GM19240 (cell line): Measurements from ENCODE around the gene WNK1.
"Not testable (repeated sequence)": the region's sequence is repeated elsewhere in the genome, so short reads cannot be mapped to it uniquely, and the experiment has no call there.

Experiments used
- DNase-seq: peaks from one replicate; pipeline ENCODE4 v3.0.0; 2011; ENCODE audit warnings: low spot score; ENCODE audit not compliant: insufficient read length

The WNK1 gene

DNA sequence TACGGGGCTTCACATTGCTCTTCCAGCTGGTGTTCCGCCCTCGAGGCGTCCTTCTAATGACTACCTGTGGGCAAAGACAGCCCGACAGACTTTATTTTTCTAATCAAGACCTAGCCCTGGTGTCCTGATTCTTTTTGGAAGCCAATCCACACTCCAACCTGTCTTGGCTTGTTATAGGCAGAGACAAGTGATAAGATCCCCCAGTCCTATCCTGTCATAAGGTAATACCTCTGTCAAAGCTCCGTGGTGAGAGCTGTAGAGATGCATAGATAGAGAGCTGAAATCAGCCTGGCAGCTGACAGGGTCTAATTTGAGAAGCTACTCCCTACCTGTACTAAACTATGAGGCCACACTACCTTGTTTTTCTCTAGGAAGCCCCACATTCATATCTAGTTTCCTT lies 11.5 kb upstream of the WNK1 start:
- no peak for DNase-seq

GRCh38 chr12:749751-750270 lies 2.6 kb upstream of the WNK1 start:
- no peak for DNase-seq

- no peak for DNase-seq
Observed at GRCh38 chr12:750366-751191, 1.8 kb upstream of the WNK1 start.

DNA sequence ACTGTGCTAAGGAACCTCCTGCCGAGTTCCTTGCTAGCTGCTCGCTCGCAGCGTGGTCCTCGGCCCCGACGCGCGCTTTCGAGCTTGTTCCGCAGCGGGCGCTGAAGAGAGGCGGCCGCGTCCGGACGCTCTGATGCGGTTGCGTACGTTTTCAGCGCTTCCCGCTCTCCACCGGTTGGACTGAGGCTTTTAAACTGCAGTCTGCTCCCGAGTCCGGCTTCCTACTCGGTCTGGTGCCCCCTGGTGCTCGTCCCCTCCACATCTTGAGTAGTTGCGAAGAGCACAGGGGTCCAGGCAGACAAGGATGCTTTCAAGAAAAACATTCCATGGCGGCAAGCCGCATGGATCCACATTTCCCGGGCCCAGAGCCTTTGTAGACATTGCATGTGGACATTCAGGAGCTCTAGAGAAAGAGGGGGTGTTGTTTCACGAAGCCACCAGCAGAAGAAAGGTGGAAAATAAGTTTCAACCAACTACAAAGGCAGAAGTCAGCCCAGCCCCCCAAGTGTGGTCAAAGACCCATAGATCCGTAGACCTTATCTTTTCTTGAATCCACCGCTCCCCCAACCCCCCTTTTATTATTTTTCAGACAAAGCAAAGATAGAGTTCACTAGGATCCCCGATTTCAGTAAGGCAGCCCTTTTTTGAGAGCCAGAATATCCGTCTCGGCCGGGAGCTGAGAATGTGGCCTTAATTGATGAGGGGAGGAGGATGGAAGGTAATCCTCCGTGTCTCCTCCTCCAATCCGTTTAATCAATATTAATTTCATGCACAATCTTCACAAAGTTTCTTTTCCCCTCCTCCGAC lies 984 bp upstream of the WNK1 start:
- DNase-seq = peak; percentile 17

GRCh38 chr12:752695-753610 lies 574 bp downstream of the WNK1 start:
- no peak for DNase-seq

DNA sequence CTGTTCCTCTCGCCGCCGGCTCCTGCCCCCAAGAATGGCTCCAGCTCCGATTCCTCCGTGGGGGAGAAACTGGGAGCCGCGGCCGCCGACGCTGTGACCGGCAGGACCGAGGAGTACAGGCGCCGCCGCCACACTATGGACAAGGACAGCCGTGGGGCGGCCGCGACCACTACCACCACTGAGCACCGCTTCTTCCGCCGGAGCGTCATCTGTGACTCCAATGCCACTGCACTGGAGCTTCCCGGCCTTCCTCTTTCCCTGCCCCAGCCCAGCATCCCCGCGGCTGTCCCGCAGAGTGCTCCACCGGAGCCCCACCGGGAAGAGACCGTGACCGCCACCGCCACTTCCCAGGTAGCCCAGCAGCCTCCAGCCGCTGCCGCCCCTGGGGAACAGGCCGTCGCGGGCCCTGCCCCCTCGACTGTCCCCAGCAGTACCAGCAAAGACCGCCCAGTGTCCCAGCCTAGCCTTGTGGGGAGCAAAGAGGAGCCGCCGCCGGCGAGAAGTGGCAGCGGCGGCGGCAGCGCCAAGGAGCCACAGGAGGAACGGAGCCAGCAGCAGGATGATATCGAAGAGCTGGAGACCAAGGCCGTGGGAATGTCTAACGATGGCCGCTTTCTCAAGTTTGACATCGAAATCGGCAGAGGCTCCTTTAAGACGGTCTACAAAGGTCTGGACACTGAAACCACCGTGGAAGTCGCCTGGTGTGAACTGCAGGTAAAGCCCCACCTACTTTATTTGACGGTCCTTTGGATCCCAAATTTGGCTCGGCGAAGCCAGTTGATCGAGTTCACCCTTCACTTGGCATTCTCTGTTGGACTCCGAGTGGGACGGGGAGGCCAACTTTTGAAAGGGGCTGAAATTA lies 1.5 kb downstream of the WNK1 start:
- DNase-seq = peak; percentile 8

DNA sequence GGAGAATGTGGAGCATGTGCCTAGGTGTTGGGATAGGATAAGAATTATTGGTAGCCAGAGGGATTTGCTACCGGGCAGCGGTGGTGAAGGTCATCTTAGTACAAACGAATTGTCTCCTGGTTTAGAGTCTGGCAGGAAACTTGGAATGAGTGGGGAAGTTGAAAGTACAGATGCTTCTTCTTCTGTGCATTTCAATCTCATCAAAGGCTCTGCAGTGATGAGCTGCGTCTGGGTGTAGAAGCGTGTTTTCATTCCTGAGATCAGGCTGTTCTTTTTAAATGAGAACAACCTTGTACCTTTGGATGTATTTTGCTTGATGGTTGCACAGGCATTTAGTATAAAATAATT lies 2.1 kb downstream of the WNK1 start:
- no peak for DNase-seq

GRCh38 chr12:754851-755562 lies 2.6 kb downstream of the WNK1 start:
- DNase-seq = no peak

GRCh38 chr12:759628-760027 lies 7.2 kb downstream of the WNK1 start:
- DNase-seq = no peak

GRCh38 chr12:761256-761655 lies 8.9 kb downstream of the WNK1 start:
- no peak for DNase-seq

DNA sequence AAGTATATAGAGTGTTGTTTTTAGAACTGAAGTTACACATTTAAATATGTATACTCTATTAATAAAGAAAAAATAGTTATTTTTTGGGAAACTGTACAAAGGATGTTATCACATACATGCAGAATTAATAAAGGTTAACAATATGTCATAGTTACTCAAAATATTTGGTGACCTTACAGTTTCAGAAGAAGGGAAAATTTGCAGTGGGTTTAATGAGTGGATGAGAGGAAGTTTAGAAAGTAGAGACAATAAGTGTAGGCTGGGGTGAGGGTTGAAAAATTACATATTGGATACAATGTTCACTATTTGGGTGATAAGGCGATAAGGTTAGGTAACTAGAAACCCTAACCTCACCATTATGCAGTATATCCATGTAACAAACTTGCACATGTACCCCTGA lies 13.5 kb downstream of the WNK1 start:
- DNase-seq = no peak

GRCh38 chr12:768434-768833 lies 16.1 kb downstream of the WNK1 start:
- DNase-seq = no peak

DNA sequence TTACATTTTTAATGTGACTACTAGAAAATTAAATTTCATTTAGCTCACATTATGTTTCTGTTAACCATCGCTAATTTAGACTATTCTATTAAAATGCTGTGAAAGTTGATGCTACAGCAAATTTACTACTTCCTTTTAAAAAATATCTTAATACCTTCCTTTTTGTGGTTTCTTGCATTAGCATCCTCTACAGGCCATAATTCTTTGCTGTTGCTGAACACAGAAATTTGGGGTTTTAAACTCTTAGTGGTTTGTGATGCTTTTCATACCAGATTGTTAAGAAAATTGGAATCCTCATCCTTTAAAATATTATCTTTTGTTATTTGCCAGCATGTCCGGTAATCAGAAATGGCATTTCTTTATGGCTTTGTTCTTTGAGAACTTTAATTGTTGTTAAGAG lies 18.1 kb downstream of the WNK1 start:
- DNase-seq = no peak

- no peak for DNase-seq
Observed at GRCh38 chr12:772056-772697, 19.8 kb downstream of the WNK1 start.

- no peak for DNase-seq
Observed at GRCh38 chr12:774051-774614, 21.8 kb downstream of the WNK1 start.

DNA sequence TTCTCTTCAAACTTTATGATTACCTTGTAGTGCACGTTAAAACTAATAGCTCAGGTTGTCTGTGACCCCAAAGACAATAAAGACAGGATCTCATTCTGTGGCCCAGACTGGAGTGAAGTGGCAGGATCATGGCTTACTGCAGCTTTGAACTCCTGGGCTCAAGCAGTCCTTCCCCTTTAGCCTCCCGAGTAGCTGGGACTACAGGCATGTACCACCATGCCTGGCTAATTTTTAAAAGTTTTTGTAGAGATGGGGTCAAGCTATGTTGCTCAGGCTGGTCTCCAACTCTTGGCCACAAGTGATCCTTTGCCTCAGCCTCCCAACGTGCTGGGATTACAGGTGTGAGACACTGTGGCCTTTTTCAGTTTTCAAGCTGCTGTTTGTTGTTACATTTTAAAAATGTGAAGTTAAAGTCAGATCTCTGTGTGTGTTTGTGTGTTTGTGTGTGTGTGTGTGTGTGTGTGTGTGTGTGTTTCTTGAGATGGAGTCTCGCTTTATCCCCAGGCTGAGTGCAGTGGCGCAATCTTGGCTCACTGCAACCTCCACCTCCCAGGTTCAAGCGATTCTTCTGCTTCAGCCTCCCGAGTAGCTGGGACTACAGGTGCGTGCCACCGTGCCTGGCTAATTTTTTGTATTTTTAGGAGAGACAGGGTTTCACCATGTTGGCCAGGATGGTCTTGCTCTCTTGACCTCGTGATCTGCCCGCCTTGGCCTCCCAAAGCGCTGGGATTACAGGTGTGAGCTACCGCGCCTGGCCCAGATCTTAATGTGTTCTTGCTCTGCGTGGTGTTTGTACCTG lies 23.8 kb downstream of the WNK1 start:
- DNase-seq = not testable (repeated sequence)

DNA sequence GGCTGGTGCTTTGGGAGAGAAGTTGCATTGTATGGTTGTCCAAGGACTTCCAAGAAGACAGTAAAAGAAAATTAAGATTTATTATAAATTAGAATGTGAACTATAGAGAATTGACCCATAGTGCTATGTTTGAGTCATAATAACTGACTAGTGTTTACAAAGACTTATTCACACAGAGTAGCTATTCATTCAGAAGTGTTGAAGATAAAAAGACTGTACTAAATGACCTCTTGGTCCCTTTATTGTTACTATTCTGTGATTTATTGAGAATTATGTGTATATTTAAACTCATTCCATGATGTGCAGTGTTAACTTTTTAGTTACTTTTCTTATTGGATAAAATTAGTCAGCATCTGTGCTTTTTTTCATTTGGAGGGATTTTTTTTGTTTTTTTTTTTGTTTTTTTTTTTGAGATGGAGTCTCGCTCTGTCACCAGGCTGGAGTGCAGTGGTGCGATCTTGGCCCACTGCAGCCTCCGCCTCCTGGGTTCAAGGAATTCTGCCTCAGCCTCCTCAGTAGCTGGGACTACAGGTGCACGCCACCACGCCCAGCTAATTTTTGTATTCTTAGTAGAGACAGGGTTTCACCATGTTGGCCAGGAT lies 24.5 kb downstream of the WNK1 start:
- not testable (repeated sequence) for DNase-seq

DNA sequence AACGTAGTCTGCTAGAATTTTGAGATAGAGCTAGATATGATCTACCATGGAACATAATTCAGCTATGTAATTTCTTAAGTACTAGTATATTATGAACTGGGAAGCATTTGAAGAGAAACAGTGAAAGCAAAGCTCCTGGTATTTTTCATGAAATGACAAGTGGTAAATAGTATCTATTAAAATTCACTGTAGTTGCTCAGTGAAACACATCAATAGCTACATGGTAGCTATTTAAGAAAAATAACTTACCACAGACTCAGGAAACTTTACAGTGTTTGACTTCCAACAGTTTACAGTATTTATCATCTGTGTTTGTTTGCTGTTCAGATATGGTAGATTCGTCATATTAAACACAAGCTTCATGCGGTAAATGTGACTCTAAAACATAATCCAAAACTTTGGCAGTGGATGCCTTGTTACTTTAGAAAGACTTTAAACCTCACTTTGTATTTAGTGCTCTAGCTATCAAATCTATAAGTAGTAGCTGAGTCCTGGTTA lies 25.2 kb downstream of the WNK1 start:
- DNase-seq = no peak
